ENCODE data around the gene PCID2.

GRCh38 chr13:113216254-113217048, 8.0 kb upstream of the PCID2 start:
- TF ChIP-seq CTCF (IDR thresholded peaks at IDR 0.05) (no peak), EP300 (IDR thresholded peaks at IDR 0.05) (no peak), POLR2A (IDR thresholded peaks at IDR 0.05) (no peak)
